SK-N-MC (cell line): ENCODE measurements around the gene SPAG17.
"Not testable (repeated sequence)": the region's sequence is repeated elsewhere in the genome, so short reads cannot be mapped to it uniquely, and the experiment has no call there.

Source experiments
- DNase-seq: peaks from one replicate; pipeline ENCODE4 v3.0.0-alpha.2; 2011; ENCODE audit warnings: low read depth, low spot score
- H3K27ac ChIP-seq: fragments of 200-600 bp; sonication (generic); 2 replicates; pipeline ENCODE4 v1.5.1; 2016; ENCODE audit warnings: mixed run types
- H3K36me3 ChIP-seq: fragments of 200-600 bp; sonication (generic); 2 replicates; pipeline ENCODE4 v1.6.1; 2017; ENCODE audit warnings: antibody characterized with exemption, low read length, mixed read lengths; ENCODE audit not compliant: insufficient read depth
- H3K4me3 ChIP-seq: fragments of 200-600 bp; sonication (generic); 2 replicates; pipeline ENCODE4 v1.5.1; 2016
- H3K9ac ChIP-seq: fragments of 200-600 bp; sonication (generic); 2 replicates; pipeline ENCODE4 v1.8.0; 2017; ENCODE audit warnings: mixed run types, mixed read lengths; ENCODE audit not compliant: insufficient read length
- H3K9me3 ChIP-seq: fragments of 200-600 bp; sonication (generic); 2 replicates; pipeline ENCODE4 v1.6.1; 2017; ENCODE audit warnings: low read depth, mild to moderate bottlenecking, antibody characterized with exemption, low read length, moderate library complexity, mixed read lengths
- EZH2 ChIP-seq: fragments of 200-600 bp; sonication (generic); IDR thresholded peaks from one replicate; pipeline ENCODE4 v1.6.1; 2017; ENCODE audit warnings: antibody characterized with exemption
- FOXP2 ChIP-seq: optimal IDR thresholded peaks from 2 replicates; pipeline ENCODE3; 2011; ENCODE audit warnings: mild to moderate bottlenecking, moderate library complexity; ENCODE audit not compliant: insufficient read depth; ENCODE audit errors: extremely low read length, control extremely low read depth
- POLR2AphosphoS5 ChIP-seq: IDR thresholded peaks from 2 replicates; pipeline ENCODE4 v1.6.1; 2012; ENCODE audit warnings: mild to moderate bottlenecking, low read depth, low read length, borderline replicate concordance

The SPAG17 gene

DNA sequence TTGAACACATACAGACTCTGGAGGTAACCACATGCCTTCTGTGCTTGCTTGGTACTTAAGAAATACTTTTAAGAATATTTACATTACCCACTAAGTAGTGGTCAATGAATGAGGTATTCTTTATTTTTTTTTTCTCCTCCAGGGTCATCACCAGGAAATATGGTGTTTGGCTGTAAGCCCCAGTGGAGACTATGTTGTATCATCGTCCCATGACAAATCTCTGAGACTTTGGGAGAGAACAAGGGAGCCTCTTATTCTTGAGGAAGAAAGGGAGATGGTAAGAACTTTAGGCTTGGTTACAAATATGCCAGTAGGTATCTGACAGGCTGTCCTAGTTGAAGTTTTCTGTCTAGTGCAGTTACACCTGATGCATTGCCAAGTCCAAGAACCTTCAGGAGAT is 232.6 kb downstream of the SPAG17 start:
- Histone ChIP-seq H3K36me3 (peaks cover 99% of the 10 kb centered on the region), H3K27ac (no peak overlapping the region), H3K4me3 (no peak overlapping the region), H3K9ac (no peak overlapping the region), H3K9me3 (no peaks in the 10 kb centered on the region)
- TF ChIP-seq POLR2AphosphoS5 (no peak), EZH2 (no peak), FOXP2 (no peak)
- DNase-seq, result no peak

DNA sequence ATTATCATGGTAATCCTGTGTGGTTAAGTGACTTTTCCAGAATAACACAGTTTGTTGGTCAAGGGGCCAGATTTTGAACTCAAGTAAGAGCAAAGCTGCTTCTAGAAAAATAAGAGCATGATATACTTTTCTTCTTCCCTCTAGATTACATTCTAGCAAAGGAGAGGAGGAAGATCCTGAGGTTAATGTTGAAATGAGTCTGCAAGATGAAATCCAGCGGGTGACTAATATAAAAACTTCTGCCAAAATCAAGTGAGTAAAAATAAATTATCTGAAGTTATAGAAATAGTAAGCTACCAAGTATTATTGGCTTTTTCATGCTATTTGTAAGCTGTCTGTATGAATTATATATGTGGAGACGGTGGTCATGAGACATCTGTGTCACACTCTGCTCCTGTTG is 242.7 kb downstream of the SPAG17 start:
- peaks cover 94% of the 10 kb centered on the region for H3K36me3 ChIP-seq
- no peak overlapping the region for H3K27ac ChIP-seq
- no peak overlapping the region for H3K4me3 ChIP-seq
- DNase-seq, result no peak
- H3K9me3 ChIP-seq, result no peaks in the 10 kb centered on the region
- TF ChIP-seq POLR2AphosphoS5, result no peak
- TF ChIP-seq EZH2, result no peak
- TF ChIP-seq FOXP2, result no peak
- H3K9ac ChIP-seq, result no peak overlapping the region

GRCh38 chr1:117933769-117934168 is 251.3 kb downstream of the SPAG17 start:
- TF ChIP-seq EZH2, result no peak
- no peak for TF ChIP-seq FOXP2
- TF ChIP-seq POLR2AphosphoS5, result no peak
- no peak for DNase-seq
- Histone ChIP-seq H3K36me3 (peaks cover 64% of the 10 kb centered on the region), H3K9me3 (no peaks in the 10 kb centered on the region), H3K4me3 (no peak overlapping the region), H3K9ac (no peak overlapping the region), H3K27ac (no peak overlapping the region)

DNA sequence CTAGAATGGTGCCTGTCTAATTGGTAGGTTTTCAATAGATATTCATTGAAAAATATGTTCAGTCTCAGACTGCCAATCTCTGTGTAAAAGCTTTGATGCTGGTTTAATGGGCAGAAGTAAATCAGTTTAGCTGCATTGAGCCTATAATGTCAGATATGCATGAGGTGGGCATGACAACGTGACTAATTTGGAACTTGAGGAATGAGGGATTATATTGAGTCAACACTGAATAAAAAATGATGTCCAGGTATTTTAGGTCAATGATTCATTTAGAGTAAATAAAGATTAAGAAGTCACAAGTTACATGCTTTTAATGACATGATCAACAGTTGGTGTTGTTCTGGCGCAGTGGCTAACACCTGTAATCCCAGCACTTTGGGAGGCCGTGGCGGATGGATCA is 252.5 kb downstream of the SPAG17 start:
- no peak for DNase-seq
- TF ChIP-seq POLR2AphosphoS5 (no peak), EZH2 (no peak), FOXP2 (no peak)
- Histone ChIP-seq H3K9ac (no peak overlapping the region), H3K27ac (no peak overlapping the region), H3K9me3 (no peaks in the 10 kb centered on the region), H3K36me3 (peaks cover 52% of the 10 kb centered on the region), H3K4me3 (no peak overlapping the region)

DNA sequence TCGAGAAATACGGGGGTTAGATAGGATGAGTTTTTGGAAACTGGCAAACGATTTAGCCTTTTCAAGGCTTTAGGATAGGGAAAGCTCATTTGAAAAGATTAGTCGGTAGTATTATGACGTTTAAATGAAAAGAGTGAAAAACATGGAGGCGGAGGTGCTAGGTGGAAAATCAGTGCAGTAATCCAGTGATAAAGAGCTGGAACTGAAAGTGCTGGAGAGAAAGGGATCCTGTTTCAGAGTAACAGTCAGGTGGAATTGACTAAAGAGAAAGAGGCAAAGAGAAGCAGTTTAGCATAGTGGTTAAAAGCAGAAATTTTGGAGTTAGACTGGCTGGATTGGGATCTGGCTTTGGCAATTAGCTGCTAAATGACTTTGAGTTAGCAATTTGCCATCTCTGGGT is 254.5 kb downstream of the SPAG17 start:
- Histone ChIP-seq H3K36me3 (peaks cover 35% of the 10 kb centered on the region), H3K4me3 (peak overlapping the region; percentile 91), H3K27ac (no peak overlapping the region), H3K9me3 (no peaks in the 10 kb centered on the region), H3K9ac (peak overlapping the region; percentile 91)
- TF ChIP-seq EZH2 (no peak), POLR2AphosphoS5 (no peak), FOXP2 (no peak)
- DNase-seq, result no peak

DNA sequence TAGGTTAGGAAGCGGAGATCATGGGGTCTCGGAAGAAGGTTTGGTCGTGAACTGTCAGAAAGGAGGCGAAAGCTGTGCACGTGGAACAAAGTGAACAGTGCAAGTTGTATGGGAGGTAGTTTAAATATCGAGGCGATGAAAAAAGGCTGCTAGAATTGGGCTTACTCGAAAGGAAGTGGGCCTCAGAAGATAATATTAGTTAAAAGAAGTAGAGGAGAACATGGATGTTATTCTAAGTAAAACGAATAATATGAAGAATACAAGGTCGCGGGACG is 254.9 kb downstream of the SPAG17 start:
- DNase-seq, result no peak

DNA sequence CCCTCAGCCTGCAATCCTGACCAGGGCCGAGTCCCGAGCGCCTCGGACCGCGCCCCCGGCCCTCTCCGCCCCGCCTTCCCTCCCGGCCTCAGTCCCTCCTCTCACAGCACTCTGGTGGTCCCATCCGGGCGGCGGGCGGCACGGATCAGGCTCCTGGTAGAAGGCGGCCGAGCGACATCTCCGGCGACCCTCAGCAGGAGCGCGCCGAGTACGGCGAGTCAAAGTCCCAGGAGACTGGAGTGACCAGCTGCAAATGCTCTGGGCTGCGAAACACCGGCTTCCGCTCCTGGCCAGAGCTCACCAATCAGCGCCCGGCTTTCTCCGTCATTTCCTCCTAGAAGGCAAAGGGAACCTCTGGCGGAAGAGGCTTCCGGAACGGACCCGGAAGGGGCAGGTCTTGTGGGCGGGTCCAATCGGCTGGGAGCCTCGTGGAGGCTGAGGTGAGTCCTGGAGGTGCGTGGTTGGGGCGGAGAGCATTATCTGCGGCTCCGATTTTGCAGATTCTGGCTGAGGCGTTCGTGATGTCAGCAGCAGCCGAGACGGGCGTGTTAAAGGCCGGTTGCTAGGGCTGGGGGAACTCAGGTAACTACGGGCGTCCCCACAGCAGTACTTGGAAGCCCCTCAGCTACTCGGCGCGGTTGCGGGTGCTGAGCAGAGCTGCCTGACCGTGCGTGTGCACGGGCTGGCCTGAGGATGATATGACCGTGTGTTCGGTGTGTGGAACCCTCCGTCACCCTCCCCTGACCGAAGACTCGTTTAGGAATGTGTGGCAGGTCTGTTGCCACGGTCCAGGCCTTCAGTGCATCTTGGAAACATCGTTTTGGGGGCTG is 255.5 kb downstream of the SPAG17 start, which contains the start of the genes GDAP2 and WDR3:
GDAP2 (minus strand) TSS at position 279 of the 830 bp plus-strand sequence. CDS start 9,264 bp downstream, outside the sequence.
WDR3 (plus strand) TSS at position 397 of the 830 bp plus-strand sequence. CDS start 3,581 bp downstream, outside the sequence.
- Histone ChIP-seq H3K27ac (no peak within 1 kb of the TSS), H3K4me3 (peak within 1 kb of the TSS; percentile 91), H3K9me3 (no peaks in the 10 kb centered on the region), H3K9ac (peak within 1 kb of the TSS; percentile 91), H3K36me3 (peaks cover 26% of the 10 kb centered on the region)
- TF ChIP-seq EZH2 (no peak), POLR2AphosphoS5 (peak; percentile 97)
- DNase-seq, result peak; percentile 68

More for the DNA sequence above, 254.9 kb downstream of the SPAG17 start:
- TF ChIP-seq EZH2 (no peak), FOXP2 (no peak), POLR2AphosphoS5 (no peak)
- Histone ChIP-seq H3K9me3 (no peaks in the 10 kb centered on the region), H3K36me3 (peaks cover 31% of the 10 kb centered on the region), H3K9ac (peak overlapping the region; percentile 91), H3K4me3 (peak overlapping the region; percentile 91), H3K27ac (no peak overlapping the region)

DNA sequence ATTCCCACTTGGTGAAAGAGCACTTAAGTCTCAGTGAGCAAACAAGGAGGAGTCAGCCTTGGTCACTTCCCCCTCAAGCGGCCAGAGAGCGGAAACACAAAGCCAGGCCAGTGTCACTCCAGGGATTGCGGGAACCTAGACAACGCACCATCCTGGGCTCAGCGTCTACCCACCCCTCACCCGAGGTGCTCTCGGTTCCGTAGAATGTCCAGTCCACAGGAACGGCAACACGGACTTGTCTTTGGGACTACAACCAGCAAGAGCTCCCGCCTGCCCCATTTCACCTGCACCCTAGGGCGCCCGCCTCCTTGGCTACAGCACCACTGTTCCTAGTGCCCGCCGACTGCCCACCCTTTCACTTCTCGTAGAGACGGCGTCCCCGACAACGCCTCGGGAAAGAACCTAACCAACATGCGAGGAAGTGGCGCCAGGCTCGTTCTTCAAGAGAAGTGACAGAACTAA is 256.1 kb downstream of the SPAG17 start:
- peak overlapping the region; percentile 91 for H3K9ac ChIP-seq
- H3K27ac ChIP-seq, result no peak overlapping the region
- H3K36me3 ChIP-seq, result peaks cover 19% of the 10 kb centered on the region
- DNase-seq, result no peak
- H3K9me3 ChIP-seq, result no peaks in the 10 kb centered on the region
- peak overlapping the region; percentile 91 for H3K4me3 ChIP-seq
- TF ChIP-seq FOXP2, result no peak
- no peak for TF ChIP-seq EZH2
- no peak for TF ChIP-seq POLR2AphosphoS5

DNA sequence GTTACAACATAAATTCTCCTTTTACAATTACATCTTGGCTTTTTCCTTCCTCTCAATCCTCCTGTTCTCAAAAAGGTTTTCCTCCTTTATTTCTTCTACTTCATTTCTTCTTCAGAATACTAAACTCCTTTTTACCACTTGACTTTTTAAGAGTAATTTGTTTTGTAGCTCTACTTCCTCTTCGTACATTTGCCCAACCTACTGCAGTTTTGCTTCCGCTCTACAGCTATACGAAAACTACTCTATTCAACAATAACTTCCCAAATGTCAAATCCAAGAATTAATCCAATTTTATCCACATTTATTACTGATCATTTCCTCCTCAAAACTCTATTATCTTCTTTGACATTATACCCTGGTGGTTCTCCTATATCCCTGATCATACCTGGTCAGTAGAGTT is 259.0 kb downstream of the SPAG17 start:
- TF ChIP-seq FOXP2 (no peak), EZH2 (no peak), POLR2AphosphoS5 (no peak)
- no peak overlapping the region for H3K4me3 ChIP-seq
- no peak for DNase-seq
- no peaks in the 10 kb centered on the region for H3K36me3 ChIP-seq
- no peak overlapping the region for H3K9ac ChIP-seq
- H3K27ac ChIP-seq, result no peak overlapping the region
- no peaks in the 10 kb centered on the region for H3K9me3 ChIP-seq

GRCh38 chr1:117922717-117923116 is 262.3 kb downstream of the SPAG17 start:
- not testable (repeated sequence) for H3K9me3 ChIP-seq, DNase-seq, H3K9ac ChIP-seq, H3K4me3 ChIP-seq, H3K27ac ChIP-seq
- H3K36me3 ChIP-seq, result peaks cover 20% of the 10 kb centered on the region
